ENCODE data around the gene SMIM35.
A peak's percentile ranks its signal among the peaks of the same experiment; 100 is the strongest.

Gene SMIM35

GRCh38 chr11:118084656-118085055 lies 2.1 kb downstream of the SMIM35 start:
- H3K27ac ChIP-seq (replicated peaks), result peak overlapping the region; percentile 6; the same call in 1 of the 2 replicates
- no peak for TF ChIP-seq POLR2AphosphoS5 (IDR thresholded peaks at IDR 0.05; ENCODE audit: low read depth)
- TF ChIP-seq SPI1 (IDR thresholded peaks at IDR 0.05; ENCODE audit: borderline replicate concordance, low read depth), result no peak
- TF ChIP-seq REST (IDR thresholded peaks at IDR 0.05; ENCODE audit: insufficient replicate concordance, low read depth), result no peak
- no peak for TF ChIP-seq GABPA (IDR thresholded peaks at IDR 0.05; ENCODE audit: low read depth)
- TF ChIP-seq CTCF (IDR thresholded peaks at IDR 0.05; ENCODE audit: insufficient read depth, low read length), result no peak
- no peaks in the 10 kb centered on the region for H3K27me3 ChIP-seq (ENCODE audit: insufficient read depth, poor library complexity, severe bottlenecking)
- no peak overlapping the region for H3K4me3 ChIP-seq (replicated peaks; ENCODE audit: insufficient read depth, low read length)
- no peak for DNase-seq (ENCODE audit: low read depth in 1 of 2, low spot score in 1 of 2)

- TF ChIP-seq POLR2AphosphoS5 (IDR thresholded peaks at IDR 0.05; ENCODE audit: low read depth) (no peak), REST (IDR thresholded peaks at IDR 0.05; ENCODE audit: insufficient replicate concordance, low read depth) (no peak), GABPA (IDR thresholded peaks at IDR 0.05; ENCODE audit: low read depth) (no peak), SPI1 (IDR thresholded peaks at IDR 0.05; ENCODE audit: borderline replicate concordance, low read depth) (no peak), CTCF (IDR thresholded peaks at IDR 0.05; ENCODE audit: insufficient read depth, low read length) (no peak)
- Histone ChIP-seq H3K27ac (replicated peaks) (peak overlapping the region; percentile 29; the same call in 1 of the 2 replicates), H3K4me3 (replicated peaks; ENCODE audit: insufficient read depth, low read length) (no peak overlapping the region), H3K27me3 (ENCODE audit: insufficient read depth, poor library complexity, severe bottlenecking) (no peaks in the 10 kb centered on the region)
- peak; percentile 58 to 66 for DNase-seq (ENCODE audit: low read depth in 1 of 2, low spot score in 1 of 2)
These were observed 2.5 kb downstream of the SMIM35 start for GRCh38 chr11:118084247-118084646.

- Histone ChIP-seq H3K27ac (replicated peaks) (no peak overlapping the region), H3K4me3 (replicated peaks; ENCODE audit: insufficient read depth, low read length) (no peak overlapping the region), H3K27me3 (ENCODE audit: insufficient read depth, poor library complexity, severe bottlenecking) (no peaks in the 10 kb centered on the region)
- no peak for DNase-seq (ENCODE audit: low read depth in 1 of 2, low spot score in 1 of 2)
- no peak for TF ChIP-seq SPI1 (IDR thresholded peaks at IDR 0.05; ENCODE audit: borderline replicate concordance, low read depth)
These were observed 3.7 kb downstream of the SMIM35 start for GRCh38 chr11:118082880-118083552.

GRCh38 chr11:118081241-118081958 lies 5.4 kb downstream of the SMIM35 start:
- H3K27ac ChIP-seq (replicated peaks), result no peak overlapping the region; the same call in none of the 2 replicates
- DNase-seq (ENCODE audit: low read depth in 1 of 2, low spot score in 1 of 2), result peak; percentile 66 to 80
- no peak for TF ChIP-seq REST (IDR thresholded peaks at IDR 0.05; ENCODE audit: insufficient replicate concordance, low read depth)
- no peaks in the 10 kb centered on the region for H3K27me3 ChIP-seq (ENCODE audit: insufficient read depth, poor library complexity, severe bottlenecking)
- H3K4me3 ChIP-seq (replicated peaks; ENCODE audit: insufficient read depth, low read length), result no peak overlapping the region

Measured in HL-60 (cell line).